ENCODE results near the gene BCAT1. TPM values are rescaled to one million over a fixed set of nuclear protein-coding genes. Genes with fewer than 3 reads are reported as not detected.

The BCAT1 gene
- total and polyA plus RNA-seq, 8 donors: 1.3 to 33.0 (median 7.4) TPM

GRCh38 chr12:24780697-24781368 lies 168.1 kb downstream of the BCAT1 start:
- TF ChIP-seq EP300 (IDR thresholded peaks at IDR 0.05) (no peak), POLR2A (IDR thresholded peaks at IDR 0.05) (no peak)
- H3K4me1 ChIP-seq: peaks cover 0 to 23% (median 10%) of the 10 kb centered on the region in 4 donors
- H3K9me3 ChIP-seq: no peaks in the 10 kb centered on the region
- 57 to 70% (median 66%) methylated on average over 5 of the region's 5 CpGs for WGBS, 5 donors
- DNase-seq: no peak
- H3K4me3 ChIP-seq: no peak overlapping the region
- H3K36me3 ChIP-seq: no peaks in the 10 kb centered on the region
- no peaks in the 10 kb centered on the region for H3K27me3 ChIP-seq
- intact Hi-C loops (cut with DNase I; ENCODE audit: low total_unique reads): no loop called here
- H3K27ac ChIP-seq: no peak overlapping the region

GRCh38 chr12:24778486-24779304 lies 170.2 kb downstream of the BCAT1 start:
- no peaks in the 10 kb centered on the region for H3K36me3 ChIP-seq
- no peak overlapping the region for H3K4me3 ChIP-seq
- DNase-seq: peak in 1 of 2 donors; percentile 72
- intact Hi-C loops (cut with DNase I; ENCODE audit: low total_unique reads): no loop called here
- H3K27me3 ChIP-seq: no peaks in the 10 kb centered on the region
- peaks cover 0 to 23% (median 10%) of the 10 kb centered on the region in 4 donors for H3K4me1 ChIP-seq
- no peaks in the 10 kb centered on the region for H3K9me3 ChIP-seq
- no peak overlapping the region for H3K27ac ChIP-seq
- no peak for TF ChIP-seq POLR2A (IDR thresholded peaks at IDR 0.05)
- no peak for TF ChIP-seq POLR2AphosphoS5 (IDR thresholded peaks at IDR 0.05)
- TF ChIP-seq EP300 (IDR thresholded peaks at IDR 0.05): no peak
- TF ChIP-seq CTCF (IDR thresholded peaks at IDR 0.05): peak in 3 of 7 experiments; percentile 11 to 49 (median 44)
- 51 to 66% (median 55%) methylated on average over 4 of the region's 4 CpGs for WGBS, 5 donors

- Histone ChIP-seq H3K27me3 (no peaks in the 10 kb centered on the region), H3K27ac (no peak overlapping the region), H3K9me3 (no peaks in the 10 kb centered on the region), H3K36me3 (no peaks in the 10 kb centered on the region), H3K4me1 (peaks cover 0 to 23% (median 10%) of the 10 kb centered on the region in 4 donors), H3K4me3 (no peak overlapping the region)
- DNase-seq: no peak
- no peak for TF ChIP-seq EP300 (IDR thresholded peaks at IDR 0.05)
- TF ChIP-seq CTCF (IDR thresholded peaks at IDR 0.05): no peak
- TF ChIP-seq POLR2A (IDR thresholded peaks at IDR 0.05): no peak
- no peak for TF ChIP-seq POLR2AphosphoS5 (IDR thresholded peaks at IDR 0.05)
- intact Hi-C loops (cut with DNase I; ENCODE audit: low total_unique reads): no loop called here
- 26 to 50% (median 38%) methylated on average over 8 of the region's 8 CpGs for WGBS, 5 donors
Measured at GRCh38 chr12:24777359-24777758, 171.5 kb downstream of the BCAT1 start.

GRCh38 chr12:24776861-24777260 lies 172.0 kb downstream of the BCAT1 start:
- WGBS, 5 donors: 35 to 54% (median 40%) methylated on average over 2 of the region's 2 CpGs
- TF ChIP-seq POLR2A (IDR thresholded peaks at IDR 0.05) (no peak), EP300 (IDR thresholded peaks at IDR 0.05) (no peak)

GRCh38 chr12:24775073-24775472 lies 173.8 kb downstream of the BCAT1 start:
- TF ChIP-seq POLR2A (IDR thresholded peaks at IDR 0.05) (no peak), POLR2AphosphoS5 (IDR thresholded peaks at IDR 0.05) (no peak), CTCF (IDR thresholded peaks at IDR 0.05) (no peak), EP300 (IDR thresholded peaks at IDR 0.05) (no peak)
- no peaks in the 10 kb centered on the region for H3K27me3 ChIP-seq
- H3K4me3 ChIP-seq: no peak overlapping the region
- H3K4me1 ChIP-seq: peaks cover 0 to 23% (median 10%) of the 10 kb centered on the region in 4 donors
- no peak for DNase-seq
- H3K36me3 ChIP-seq: no peaks in the 10 kb centered on the region
- 94 to 99% (median 97%) methylated on average over 5 of the region's 5 CpGs for WGBS, 5 donors
- no peaks in the 10 kb centered on the region for H3K9me3 ChIP-seq
- intact Hi-C loops (cut with DNase I; ENCODE audit: low total_unique reads): no loop called here
- H3K27ac ChIP-seq: no peak overlapping the region

More at GRCh38 chr12:24776861-24777260, 172.0 kb downstream of the BCAT1 start:
- H3K27ac ChIP-seq: no peak overlapping the region
- no peak for DNase-seq
- H3K27me3 ChIP-seq: no peaks in the 10 kb centered on the region
- H3K9me3 ChIP-seq: no peaks in the 10 kb centered on the region
- no peaks in the 10 kb centered on the region for H3K36me3 ChIP-seq
- no peak overlapping the region for H3K4me3 ChIP-seq
- intact Hi-C loops (cut with DNase I; ENCODE audit: low total_unique reads): no loop called here
- peaks cover 0 to 23% (median 10%) of the 10 kb centered on the region in 4 donors for H3K4me1 ChIP-seq
